Measurements from ENCODE around the gene OTOGL.

The OTOGL gene

GRCh38 chr12:80099259-80099658 lies at the start of gene OTOGL:
Gene OTOGL (plus strand): TSS chr12:80099537. CDS start chr12:80209432, 109,895 bp downstream.
- no peak for DNase-seq

GRCh38 chr12:80050236-80050635 lies 49.1 kb upstream of the OTOGL start:
- no peak for DNase-seq

- DNase-seq = no peak
These were observed 46.1 kb upstream of the OTOGL start for GRCh38 chr12:80053051-80053790.

GRCh38 chr12:80056232-80056631 lies 43.1 kb upstream of the OTOGL start:
- DNase-seq = no peak

GRCh38 chr12:80056845-80057244 lies 42.5 kb upstream of the OTOGL start:
- no peak for DNase-seq

- no peak for DNase-seq
These were observed 40.8 kb upstream of the OTOGL start for GRCh38 chr12:80058586-80058985.

- DNase-seq = no peak
These were observed 40.2 kb upstream of the OTOGL start for GRCh38 chr12:80059102-80059501.

GRCh38 chr12:80059875-80060274 lies 39.5 kb upstream of the OTOGL start:
- DNase-seq = no peak

GRCh38 chr12:80064269-80064668 lies 35.1 kb upstream of the OTOGL start:
- no peak for DNase-seq

GRCh38 chr12:80064951-80065350 lies 34.4 kb upstream of the OTOGL start:
- DNase-seq = no peak

GRCh38 chr12:80068173-80068572 lies 31.2 kb upstream of the OTOGL start:
- DNase-seq = no peak

- DNase-seq = peak; percentile 6
These were observed 15.3 kb upstream of the OTOGL start for GRCh38 chr12:80083892-80084614.

- DNase-seq = no peak
These were observed 13.3 kb upstream of the OTOGL start for GRCh38 chr12:80086025-80086424.

- DNase-seq = no peak
These were observed 11.7 kb upstream of the OTOGL start for GRCh38 chr12:80087486-80088213.

- no peak for DNase-seq
These were observed 1.3 kb downstream of the OTOGL start for GRCh38 chr12:80100591-80100990.

- no peak for DNase-seq
These were observed 1.8 kb downstream of the OTOGL start for GRCh38 chr12:80101126-80101525.

GRCh38 chr12:80107221-80107620 lies 7.9 kb downstream of the OTOGL start:
- no peak for DNase-seq

GRCh38 chr12:80116735-80117134 lies 17.4 kb downstream of the OTOGL start:
- DNase-seq = no peak

- no peak for DNase-seq
These were observed 19.4 kb downstream of the OTOGL start for GRCh38 chr12:80118565-80119324.

- no peak for DNase-seq
These were observed 21.7 kb downstream of the OTOGL start for GRCh38 chr12:80120994-80121393.

- no peak for DNase-seq
These were observed 22.3 kb downstream of the OTOGL start for GRCh38 chr12:80121661-80122060.

GRCh38 chr12:80129895-80130530 lies 30.7 kb downstream of the OTOGL start:
- DNase-seq = no peak
